PC-3 (cell line): ENCODE results near the gene HSD3B7. TPM values are rescaled to one million over a fixed set of nuclear protein-coding genes. Genes with fewer than 3 reads are reported as not detected.

Experiments
- ATAC-seq: fragments of 200-7000 bp; cut with Tn5 transposase; 2 replicates; pipeline ENCODE4 v1.9.1; 2020; ENCODE audit warnings: mild to moderate bottlenecking, moderate library complexity
- BruUV-seq: library from RNA; stranded (reverse); fragments of 400-500 nt; replicated peaks from 2 replicates; lab custom pipeline; 2021; lab: Mats Ljungman, UMichigan
- CTCF ChIA-PET: fragments of 300-600 bp; sonication (Branson Sonifier 250); formaldehyde crosslinking; loops from one replicate; lab custom pipeline; 2022; ENCODE audit warnings: antibody characterized with exemption; lab: Charles Lee
- POLR2A ChIA-PET: fragments of 300-600 bp; sonication (Branson Sonifier 250); formaldehyde crosslinking; loops from one replicate; lab custom pipeline; 2022; ENCODE audit warnings: antibody characterized with exemption; ENCODE audit not compliant: unreplicated experiment; lab: Charles Lee
- DNase-seq: peaks from one replicate; pipeline ENCODE4 v3.0.0-alpha.2; 2015
- H2AFZ ChIP-seq: fragments of 300-600 bp; sonication (generic); 2 replicates; pipeline ENCODE4 v1.6.0; 2016; ENCODE audit warnings: antibody characterized with exemption, low read length
- H3F3A ChIP-seq: fragments of 300-600 bp; sonication (generic); one replicate; pipeline ENCODE4 v1.6.0; 2017; ENCODE audit warnings: antibody characterized with exemption, low read length, control low read depth, mild to moderate bottlenecking; ENCODE audit not compliant: unreplicated experiment
- H3K27ac ChIP-seq: fragments of 300-600 bp; sonication (generic); 2 replicates; pipeline ENCODE4 v1.5.1; 2016; ENCODE audit warnings: mild to moderate bottlenecking, low read length
- H3K27me3 ChIP-seq: fragments of 300-600 bp; sonication (generic); 2 replicates; pipeline ENCODE4 v1.6.1; 2016; ENCODE audit warnings: low read length, mixed read lengths
- H3K36me3 ChIP-seq: fragments of 300-600 bp; sonication (generic); 2 replicates; pipeline ENCODE4 v1.6.1; 2016; ENCODE audit warnings: low read depth, mixed run types, low read length, mixed read lengths
- H3K4me1 ChIP-seq: fragments of 300-600 bp; sonication (generic); 2 replicates; pipeline ENCODE4 v1.5.1; 2016; ENCODE audit warnings: low read length; ENCODE audit not compliant: insufficient read depth
- H3K4me2 ChIP-seq: fragments of 300-600 bp; sonication (generic); 2 replicates; pipeline ENCODE4 v1.6.0; 2016; ENCODE audit warnings: low read length
- H3K4me3 ChIP-seq: fragments of 300-600 bp; sonication (generic); 2 replicates; pipeline ENCODE4 v1.5.1; 2016; ENCODE audit warnings: mild to moderate bottlenecking, low read length, mixed read lengths
- H3K79me2 ChIP-seq: fragments of 300-600 bp; sonication (generic); 2 replicates; pipeline ENCODE4 v1.6.1; 2017; ENCODE audit warnings: low read length, mixed read lengths
- H3K9ac ChIP-seq: fragments of 300-600 bp; sonication (generic); 2 replicates; pipeline ENCODE4 v1.6.0; 2016; ENCODE audit warnings: mild to moderate bottlenecking, low read length
- H3K9me2 ChIP-seq: fragments of 300-600 bp; sonication (generic); replicated peaks from 2 replicates; pipeline ENCODE4 v1.6.1; 2016; ENCODE audit warnings: mixed run types, low read length, mixed read lengths
- H3K9me3 ChIP-seq: fragments of 300-600 bp; sonication (generic); 2 replicates; pipeline ENCODE4 v1.6.1; 2016; ENCODE audit warnings: low read length, mixed read lengths
- H4K20me1 ChIP-seq: fragments of 300-600 bp; sonication (generic); 2 replicates; pipeline ENCODE4 v1.6.1; 2016; ENCODE audit warnings: low read length, mixed read lengths
- CTCF ChIP-seq: fragments of 300-600 bp; sonication (generic); conservative IDR thresholded peaks from 2 replicates; pipeline ENCODE4 v1.5.1; 2017; ENCODE audit warnings: antibody characterized with exemption, low read depth, mild to moderate bottlenecking, low read length
- EZH2 ChIP-seq: fragments of 300-600 bp; sonication (generic); IDR thresholded peaks from one replicate; pipeline ENCODE4 v1.6.1; 2017; ENCODE audit warnings: antibody characterized with exemption, mild to moderate bottlenecking, low read length; ENCODE audit not compliant: unreplicated experiment
- EZH2phosphoT487 ChIP-seq: fragments of 300-600 bp; sonication (generic); IDR thresholded peaks from 2 replicates; pipeline ENCODE4 v1.6.1; 2018; ENCODE audit warnings: mild to moderate bottlenecking, antibody characterized with exemption, low read length, borderline replicate concordance
- intact Hi-C: fragments of 100-400 bp; cut with micrococcal nuclease; formaldehyde crosslinking; loops from 2 replicates; pipeline ENCODE4 v1.9.0; 2023
- total RNA-seq: library from RNA; depleted of rRNA; stranded (reverse); fragments of >200 nt; gene quantifications from 2 replicates; pipeline ENCODE4 v1.2.3, GENCODE V29; 2014

HSD3B7 gene
- total RNA-seq, 1 experiment from 2014 or later, result 16.3 TPM

- peak overlapping the region; percentile 82 for H3K27ac ChIP-seq
- BruUV-seq, result TSS peak; percentile 79
- ATAC-seq (peak; percentile 74), DNase-seq (peak; percentile 80)
- H3K36me3 ChIP-seq, result peaks cover 23% of the 10 kb centered on the region
- H3F3A ChIP-seq, result no peaks in the 10 kb centered on the region
- H4K20me1 ChIP-seq, result no peaks in the 10 kb centered on the region
- peak overlapping the region; percentile 97 for H3K9ac ChIP-seq
- CTCF ChIA-PET, result no interaction called here
- H3K4me2 ChIP-seq, result peak overlapping the region; percentile 96
- no peaks in the 10 kb centered on the region for H3K9me3 ChIP-seq
- no peak for TF ChIP-seq EZH2phosphoT487
- TF ChIP-seq CTCF, result no peak; the same call in 1 of the 2 replicates
- TF ChIP-seq EZH2, result no peak
- H3K4me1 ChIP-seq, result peaks cover 6% of the 10 kb centered on the region
- peak overlapping the region; percentile 85 for H3K4me3 ChIP-seq
- intact Hi-C loops, result no loop called here
- no peaks in the 10 kb centered on the region for H3K27me3 ChIP-seq
- H3K9me2 ChIP-seq, result no peaks in the 10 kb centered on the region
- H2AFZ ChIP-seq, result peak overlapping the region; percentile 99
- peaks cover 21% of the 10 kb centered on the region for H3K79me2 ChIP-seq
- POLR2A ChIA-PET, result no interaction called here
These were observed 28.2 kb upstream of the HSD3B7 start for GRCh38 chr16:30956601-30957455.

- POLR2A ChIA-PET, result no interaction called here
- ATAC-seq (peak; percentile 81), DNase-seq (peak; percentile 80)
- H3K4me2 ChIP-seq, result peak within 1 kb of the TSS; percentile 96
- peak within 1 kb of the TSS; percentile 97 for H3K9ac ChIP-seq
- no peaks in the 10 kb centered on the region for H3K27me3 ChIP-seq
- H3K79me2 ChIP-seq, result peaks cover 21% of the 10 kb centered on the region
- TSS peak; percentile 25 for BruUV-seq
- TF ChIP-seq CTCF (no peak), EZH2 (no peak), EZH2phosphoT487 (no peak)
- H3K9me3 ChIP-seq, result no peaks in the 10 kb centered on the region
- H3K4me3 ChIP-seq, result peak within 1 kb of the TSS; percentile 85
- no peaks in the 10 kb centered on the region for H3K9me2 ChIP-seq
- peaks cover 23% of the 10 kb centered on the region for H3K36me3 ChIP-seq
- peak within 1 kb of the TSS; percentile 99 for H2AFZ ChIP-seq
- no peaks in the 10 kb centered on the region for H3F3A ChIP-seq
- H4K20me1 ChIP-seq, result no peaks in the 10 kb centered on the region
- peaks cover 6% of the 10 kb centered on the region for H3K4me1 ChIP-seq
- peak within 1 kb of the TSS; percentile 82 for H3K27ac ChIP-seq
- CTCF ChIA-PET, result no interaction called here
- intact Hi-C loops, result no loop called here
These were observed 27.4 kb upstream of the HSD3B7 start, which contains the start of gene SETD1A for GRCh38 chr16:30957456-30958174. TSS of gene SETD1A (plus strand) at chr16:30957754. CDS start at chr16:30958732, 978 bp downstream.
